Measurements from ENCODE around the gene ALDH1L1.

DNA sequence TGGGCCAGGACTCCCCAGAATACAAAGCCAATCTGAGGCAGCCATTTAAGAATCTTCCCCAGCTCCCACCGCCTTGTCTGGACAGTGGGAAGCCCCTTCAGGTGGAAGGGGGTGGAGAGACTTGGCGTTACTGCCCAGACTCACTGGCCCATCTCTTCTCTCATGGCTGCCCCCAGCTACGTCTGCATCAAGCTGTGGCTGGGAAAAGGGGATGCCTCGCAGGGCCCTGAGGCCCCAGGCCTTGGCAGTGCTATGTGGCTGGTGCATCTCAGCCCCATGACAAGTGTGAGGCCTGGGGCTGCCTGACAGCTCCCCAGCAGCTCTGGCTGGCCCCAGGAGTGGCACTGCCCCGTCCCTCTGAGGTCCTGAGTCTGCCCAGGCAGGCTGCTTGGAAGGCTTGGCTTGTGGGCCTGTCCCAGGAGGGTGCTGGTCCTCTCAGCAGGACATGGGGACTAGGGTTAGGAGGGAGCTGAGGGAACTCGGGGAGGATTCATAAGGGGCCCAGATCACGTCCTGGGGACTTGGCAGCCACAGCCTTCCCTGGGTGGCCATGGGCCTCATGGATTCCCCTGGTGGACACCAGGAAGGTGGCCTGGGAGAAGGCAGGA, 76.3 kb downstream of the ALDH1L1 start:
- no peak for TF ChIP-seq POLR2A (IDR thresholded peaks at IDR 0.05)
- TF ChIP-seq, protein P1, sequence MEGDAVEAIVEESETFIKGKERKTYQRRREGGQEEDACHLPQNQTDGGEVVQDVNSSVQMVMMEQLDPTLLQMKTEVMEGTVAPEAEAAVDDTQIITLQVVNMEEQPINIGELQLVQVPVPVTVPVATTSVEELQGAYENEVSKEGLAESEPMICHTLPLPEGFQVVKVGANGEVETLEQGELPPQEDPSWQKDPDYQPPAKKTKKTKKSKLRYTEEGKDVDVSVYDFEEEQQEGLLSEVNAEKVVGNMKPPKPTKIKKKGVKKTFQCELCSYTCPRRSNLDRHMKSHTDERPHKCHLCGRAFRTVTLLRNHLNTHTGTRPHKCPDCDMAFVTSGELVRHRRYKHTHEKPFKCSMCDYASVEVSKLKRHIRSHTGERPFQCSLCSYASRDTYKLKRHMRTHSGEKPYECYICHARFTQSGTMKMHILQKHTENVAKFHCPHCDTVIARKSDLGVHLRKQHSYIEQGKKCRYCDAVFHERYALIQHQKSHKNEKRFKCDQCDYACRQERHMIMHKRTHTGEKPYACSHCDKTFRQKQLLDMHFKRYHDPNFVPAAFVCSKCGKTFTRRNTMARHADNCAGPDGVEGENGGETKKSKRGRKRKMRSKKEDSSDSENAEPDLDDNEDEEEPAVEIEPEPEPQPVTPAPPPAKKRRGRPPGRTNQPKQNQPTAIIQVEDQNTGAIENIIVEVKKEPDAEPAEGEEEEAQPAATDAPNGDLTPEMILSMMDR (IDR thresholded peaks at IDR 0.05) = no peak

Measured in body of pancreas (tissue), 4 donors.